ENCODE measurements around the gene M1AP. TPM values are rescaled to one million over a fixed set of nuclear protein-coding genes. Genes with fewer than 3 reads are reported as not detected.

M1AP gene
- total RNA-seq, 4 donors from 2014 or later = 0.56 to 1.8 (median 0.91) TPM

DNA sequence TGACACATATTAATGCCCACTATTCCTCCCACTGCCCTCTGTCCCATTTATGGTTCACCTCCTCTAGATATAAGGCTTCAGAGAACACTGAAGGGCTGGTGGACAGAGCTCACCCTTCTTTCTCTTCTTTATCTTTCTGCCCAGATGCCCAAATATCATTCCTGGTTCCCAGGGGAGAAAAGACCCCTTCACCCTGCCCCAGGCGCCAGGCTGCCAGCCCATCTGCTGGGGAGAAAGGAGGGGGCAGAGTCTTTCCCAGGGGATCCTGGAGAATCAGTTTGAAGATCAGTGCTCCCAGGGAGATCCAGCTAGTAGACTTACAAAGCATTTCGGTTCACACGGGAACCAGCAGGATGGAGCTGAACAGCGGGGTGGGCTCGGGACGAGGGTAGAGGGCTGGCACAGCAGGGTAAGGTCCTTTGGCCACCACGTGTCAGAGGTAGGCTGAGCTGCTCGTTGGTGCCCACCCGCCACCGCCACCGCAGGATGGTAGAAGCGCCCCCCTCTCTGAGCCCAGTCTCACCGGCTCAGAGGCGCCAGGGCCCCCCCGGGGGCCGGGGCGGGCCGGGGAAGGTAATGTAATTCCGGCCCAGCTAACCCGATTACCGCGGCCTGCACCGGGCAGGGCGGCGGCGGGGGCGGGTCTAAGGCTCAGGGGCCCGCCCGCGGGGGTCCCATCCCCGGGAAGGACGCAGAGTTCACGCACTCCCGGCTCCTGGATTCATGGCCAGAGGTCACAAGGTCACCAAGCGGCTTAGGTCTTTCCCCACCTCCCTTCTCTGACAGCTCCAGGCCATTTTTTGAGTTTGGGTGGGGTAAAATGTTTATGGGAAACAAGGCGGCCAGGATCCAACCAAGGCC is 135.2 kb downstream of the M1AP start:
- ATAC-seq (ENCODE audit: low FRiP score) = no peak
- no peak for DNase-seq (ENCODE audit: low spot score)
- TF ChIP-seq, protein P1, sequence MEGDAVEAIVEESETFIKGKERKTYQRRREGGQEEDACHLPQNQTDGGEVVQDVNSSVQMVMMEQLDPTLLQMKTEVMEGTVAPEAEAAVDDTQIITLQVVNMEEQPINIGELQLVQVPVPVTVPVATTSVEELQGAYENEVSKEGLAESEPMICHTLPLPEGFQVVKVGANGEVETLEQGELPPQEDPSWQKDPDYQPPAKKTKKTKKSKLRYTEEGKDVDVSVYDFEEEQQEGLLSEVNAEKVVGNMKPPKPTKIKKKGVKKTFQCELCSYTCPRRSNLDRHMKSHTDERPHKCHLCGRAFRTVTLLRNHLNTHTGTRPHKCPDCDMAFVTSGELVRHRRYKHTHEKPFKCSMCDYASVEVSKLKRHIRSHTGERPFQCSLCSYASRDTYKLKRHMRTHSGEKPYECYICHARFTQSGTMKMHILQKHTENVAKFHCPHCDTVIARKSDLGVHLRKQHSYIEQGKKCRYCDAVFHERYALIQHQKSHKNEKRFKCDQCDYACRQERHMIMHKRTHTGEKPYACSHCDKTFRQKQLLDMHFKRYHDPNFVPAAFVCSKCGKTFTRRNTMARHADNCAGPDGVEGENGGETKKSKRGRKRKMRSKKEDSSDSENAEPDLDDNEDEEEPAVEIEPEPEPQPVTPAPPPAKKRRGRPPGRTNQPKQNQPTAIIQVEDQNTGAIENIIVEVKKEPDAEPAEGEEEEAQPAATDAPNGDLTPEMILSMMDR (IDR thresholded peaks at IDR 0.05) = no peak

DNA sequence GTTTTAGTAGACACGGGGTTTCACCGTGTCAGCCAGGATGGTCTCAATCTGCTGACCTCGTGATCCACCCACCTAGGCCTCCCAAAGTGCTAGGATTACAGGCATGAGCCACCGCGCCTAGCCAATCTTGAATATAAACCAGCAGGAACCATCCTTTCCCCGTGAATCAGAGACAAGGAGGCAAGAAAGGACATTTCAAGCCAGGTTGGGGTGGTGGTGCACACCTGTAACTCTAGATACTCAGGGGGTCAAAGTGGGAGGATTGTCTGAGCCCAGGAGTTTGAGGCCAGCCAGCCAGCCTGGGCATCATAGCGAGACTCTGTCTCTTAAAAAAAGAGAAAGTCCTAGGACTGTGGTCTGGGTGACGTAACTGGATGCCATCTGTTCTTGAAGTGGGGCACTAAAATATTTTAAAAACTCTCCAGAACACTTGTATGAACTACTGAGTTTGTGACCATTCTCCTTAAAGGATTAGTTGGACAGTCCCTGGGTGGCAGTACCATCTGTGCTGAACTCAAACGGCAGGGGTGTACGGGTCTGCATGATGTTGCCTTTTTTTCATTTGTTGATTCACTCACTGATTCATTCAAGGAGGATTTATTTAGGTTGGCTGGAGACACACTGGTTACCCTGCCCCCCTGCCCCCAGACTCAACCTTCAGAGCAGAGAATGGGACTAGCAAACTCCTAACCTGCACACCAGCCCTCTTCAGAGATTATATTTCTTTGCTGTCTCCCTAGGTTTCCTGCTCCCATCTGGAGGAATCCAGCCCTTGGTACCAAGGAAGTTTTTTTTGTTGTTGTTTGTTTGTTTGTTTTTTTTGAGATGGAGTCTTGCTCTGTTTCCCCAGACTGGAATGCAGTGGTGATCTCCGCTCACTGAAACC is 136.8 kb downstream of the M1AP start:
- DNase-seq (ENCODE audit: low spot score) (no peak), ATAC-seq (ENCODE audit: low FRiP score) (no peak)
- TF ChIP-seq, protein P1 (IDR thresholded peaks at IDR 0.05) = no peak

DNA sequence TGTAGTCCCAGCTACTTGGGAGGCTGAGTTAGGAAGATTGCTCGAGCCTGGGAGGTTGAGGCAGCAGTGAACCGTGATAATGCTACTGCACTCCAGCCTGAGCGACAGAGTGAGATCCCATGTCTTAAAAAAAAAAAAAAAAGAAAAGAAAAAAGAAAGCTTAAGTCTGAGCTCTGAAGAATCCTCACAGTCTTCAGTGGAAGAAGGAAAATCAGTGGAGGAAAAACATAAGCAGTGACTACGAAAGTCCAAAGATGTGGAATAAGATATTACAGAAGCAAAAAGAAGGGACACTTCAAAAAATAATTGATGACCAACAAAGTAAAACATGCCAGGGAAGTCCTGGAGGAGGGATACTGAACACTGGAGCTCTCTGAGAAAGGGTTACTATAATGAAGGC is 137.9 kb downstream of the M1AP start:
- ATAC-seq (ENCODE audit: low FRiP score) (no peak), DNase-seq (ENCODE audit: low spot score) (no peak)
- TF ChIP-seq, protein P1 (IDR thresholded peaks at IDR 0.05) = no peak

DNA sequence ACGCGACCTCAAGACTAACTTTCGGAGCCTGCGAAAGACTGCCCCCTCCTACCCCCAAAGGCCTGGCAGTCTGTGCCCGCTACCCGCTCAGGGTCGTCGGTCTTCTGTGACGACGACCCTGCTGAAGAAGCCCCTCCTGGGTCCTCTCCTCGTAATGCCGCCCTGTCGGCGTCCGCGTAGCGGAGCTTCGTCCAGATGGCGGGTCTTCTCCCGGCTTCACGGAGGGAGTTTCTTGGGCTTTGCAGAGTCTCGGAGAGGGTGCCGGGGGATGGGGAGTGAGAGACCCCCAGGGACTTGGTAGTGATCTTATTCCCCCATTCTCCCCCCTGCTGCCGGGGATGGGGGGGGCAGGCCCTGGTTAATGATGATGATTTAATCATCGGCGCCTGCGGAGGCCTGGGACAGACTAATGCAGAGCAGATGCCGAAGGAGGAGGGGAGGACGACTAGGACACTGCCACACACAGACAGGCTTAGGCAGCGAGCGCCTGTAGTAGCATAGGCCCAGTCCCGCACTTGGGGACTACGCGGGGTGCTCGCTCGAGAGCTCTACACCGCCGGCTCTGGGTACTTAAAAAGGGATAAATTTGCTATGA is 140.1 kb downstream of the M1AP start:
- ATAC-seq (ENCODE audit: low FRiP score) = no peak
- TF ChIP-seq, protein P1 (IDR thresholded peaks at IDR 0.05) = no peak
- DNase-seq (ENCODE audit: low spot score) = no peak

Other genes with a start within 250 kb of the M1AP start
- 1 to 10 TPM in 2 of 4 donors, under 1 TPM in 2; 0.48 to 1.4 (median 1.0) TPM for gene C2orf81, start 226.7 kb downstream of the M1AP start, total RNA-seq
- gene WDR54, start 226.6 kb downstream of the M1AP start, total RNA-seq = 10 to 100 TPM in 1 of 4 donors, 1 to 10 TPM in 3; 3.0 to 10.5 (median 6.1) TPM
- gene RTKN, start 206.4 kb downstream of the M1AP start, total RNA-seq = 10 to 100 TPM in 3 of 4 donors, 1 to 10 TPM in 1; 9.1 to 32.2 (median 19.3) TPM
- 10 to 100 TPM in 3 of 4 donors, 1 to 10 TPM in 1; 4.6 to 26.5 (median 14.9) TPM for gene INO80B, start 193.2 kb downstream of the M1AP start, total RNA-seq
- 10 to 100 TPM; 34.9 to 64.5 (median 44.3) TPM for gene WBP1, start 189.9 kb downstream of the M1AP start, total RNA-seq
- 10 to 100 TPM; 31.8 to 43.0 (median 40.4) TPM for gene MOGS, start 182.9 kb downstream of the M1AP start, total RNA-seq
- gene MRPL53, start 175.7 kb downstream of the M1AP start, total RNA-seq = 10 to 100 TPM; 33.3 to 44.6 (median 36.9) TPM
- 10 to 100 TPM in 3 of 4 donors, 1 to 10 TPM in 1; 7.4 to 31.6 (median 27.3) TPM for gene CCDC142, start 165.3 kb downstream of the M1AP start, total RNA-seq
- gene TTC31, start 165.2 kb downstream of the M1AP start, total RNA-seq = 10 to 100 TPM; 16.8 to 25.7 (median 22.1) TPM
- gene LBX2, start 148.7 kb downstream of the M1AP start, total RNA-seq = 1 to 10 TPM in 3 of 4 donors, under 1 TPM in 1; 0.79 to 5.6 (median 1.3) TPM
- 10 to 100 TPM; 11.6 to 20.2 (median 16.8) TPM for gene PCGF1, start 140.6 kb downstream of the M1AP start, total RNA-seq
- not detected for gene TLX2, start 133.9 kb downstream of the M1AP start, total RNA-seq
- not detected for gene DQX1, start 122.1 kb downstream of the M1AP start, total RNA-seq
- 100 to 1,000 TPM; 120 to 157 (median 146) TPM for gene AUP1, start 118.6 kb downstream of the M1AP start, total RNA-seq
- gene HTRA2, start 118.4 kb downstream of the M1AP start, total RNA-seq = 10 to 100 TPM; 30.7 to 45.6 (median 36.8) TPM
- 10 to 100 TPM in 2 of 4 donors, 1 to 10 TPM in 2; 7.5 to 12.4 (median 9.1) TPM for gene LOXL3, start 94.4 kb downstream of the M1AP start, total RNA-seq
- 10 to 100 TPM; 16.0 to 39.4 (median 30.5) TPM for gene DOK1, start 93.6 kb downstream of the M1AP start, total RNA-seq
- gene SEMA4F, start 5.9 kb upstream of the M1AP start, total RNA-seq = 1 to 10 TPM; 3.5 to 7.3 (median 5.3) TPM
- 10 to 100 TPM; 31.3 to 79.9 (median 43.8) TPM for gene HK2, start 185.8 kb upstream of the M1AP start, total RNA-seq